Kidney (tissue), 14 donors: ENCODE measurements around the gene SYT15. TPM values are rescaled to one million over a fixed set of nuclear protein-coding genes. Genes with fewer than 3 reads are reported as not detected.
"Not testable (repeated sequence)": the region's sequence is repeated elsewhere in the genome, so short reads cannot be mapped to it uniquely, and the experiment has no call there.

Experiments
- DNase-seq, 5 donors: peaks; one replicate each; pipeline ENCODE4 v3.0.0-alpha.2; 2013 to 2020
- FAIRE-seq: peaks from 2 replicates; lab custom pipeline; 2012; peaks lifted over from hg19 to GRCh38; lab: Jason Lieb, UNC
- H3K27ac ChIP-seq, 2 donors: one replicate each; pipeline ENCODE4 v1.7.0; 2013; ENCODE audit warnings: low read depth in 2 of 2, low read length in 2 of 2, inconsistent platforms in 1 of 2
- H3K27me3 ChIP-seq: one replicate; pipeline ENCODE4 v1.7.1; 2013; ENCODE audit warnings: low read length, inconsistent platforms; ENCODE audit not compliant: control insufficient read depth, insufficient read depth
- H3K36me3 ChIP-seq, 3 donors: one replicate each; pipeline versions ENCODE4 v1.7.0 to v1.7.1; 2013; ENCODE audit warnings: low read length in 3 of 3, control low read depth in 1 of 3, inconsistent platforms in 1 of 3; ENCODE audit not compliant: insufficient read depth in 3 of 3, control insufficient read depth in 2 of 3
- H3K4me1 ChIP-seq, 3 donors: one replicate each; pipeline versions ENCODE4 v1.7.0 to v1.7.1; 2013; ENCODE audit warnings: low read length in 3 of 3, inconsistent platforms in 1 of 3, low read depth in 1 of 3; ENCODE audit not compliant: control insufficient read depth in 2 of 3, insufficient read depth in 2 of 3
- H3K4me3 ChIP-seq, 3 donors: one replicate each; pipeline versions ENCODE4 v1.7.0 to v1.8.1; 2013; ENCODE audit warnings: low read length in 3 of 3, control low read depth in 1 of 3, inconsistent platforms in 1 of 3
- H3K9ac ChIP-seq, 3 donors: one replicate each; pipeline versions ENCODE4 v1.7.0 to v1.7.1; 2013; ENCODE audit warnings: low read length in 3 of 3, control low read depth in 1 of 3, inconsistent platforms in 1 of 3
- H3K9me3 ChIP-seq, 3 donors: one replicate each; pipeline versions ENCODE4 v1.7.0 to v1.7.1; 2013; ENCODE audit warnings: low read length in 3 of 3, control low read depth in 1 of 3, inconsistent platforms in 1 of 3; ENCODE audit not compliant: control insufficient read depth in 2 of 3, insufficient read depth in 1 of 3
- intact Hi-C: fragments of 100-400 bp; cut with DNase I; formaldehyde crosslinking; loops from one replicate; pipeline ENCODE4 v1.11.1; 2022
- polyA plus RNA-seq: library from polyadenylated mRNA; stranded (reverse); fragments of 350-450 nt; fragmentation: Illumina TruSeq; extraction: RNeasy Lipid Tissue Mini Kit (QIAGEN cat#74804); gene quantifications from one replicate; pipeline ENCODE4 v1.2.3, GENCODE V29; 2014; ENCODE audit warnings: low read depth, low replicate concordance; ENCODE audit not compliant: insufficient read depth
- total RNA-seq: library from RNA; stranded (reverse); fragmentation: NEBNext Ultra II Directional; extraction: Animal tissue kit (Norgen Biotek cat#: 25700); gene quantifications from one replicate; pipeline ENCODE4 v1.2.1, GENCODE V29; 2021
- TF ChIP-seq, protein P1 (sequence below): IDR thresholded peaks from 3 replicates; pipeline ENCODE4 v1.5.1; 2012; ENCODE audit warnings: mild to moderate bottlenecking, moderate library complexity, borderline replicate concordance; ENCODE audit not compliant: insufficient read depth; ENCODE audit errors: extremely low read depth
- donor health status: control.
- donor health status: control.
- donor health status: control.
- donor health status: control.
- donor health status: control.
- donor health status: DM: yes; HTN: yes; CAD: no.
- donor health status: Normal renal cell carcinoma (clear cell type).

The SYT15 gene
- total and polyA plus RNA-seq, 2 donors from 2014 or later, result 2.1 to 12.7 TPM

DNA sequence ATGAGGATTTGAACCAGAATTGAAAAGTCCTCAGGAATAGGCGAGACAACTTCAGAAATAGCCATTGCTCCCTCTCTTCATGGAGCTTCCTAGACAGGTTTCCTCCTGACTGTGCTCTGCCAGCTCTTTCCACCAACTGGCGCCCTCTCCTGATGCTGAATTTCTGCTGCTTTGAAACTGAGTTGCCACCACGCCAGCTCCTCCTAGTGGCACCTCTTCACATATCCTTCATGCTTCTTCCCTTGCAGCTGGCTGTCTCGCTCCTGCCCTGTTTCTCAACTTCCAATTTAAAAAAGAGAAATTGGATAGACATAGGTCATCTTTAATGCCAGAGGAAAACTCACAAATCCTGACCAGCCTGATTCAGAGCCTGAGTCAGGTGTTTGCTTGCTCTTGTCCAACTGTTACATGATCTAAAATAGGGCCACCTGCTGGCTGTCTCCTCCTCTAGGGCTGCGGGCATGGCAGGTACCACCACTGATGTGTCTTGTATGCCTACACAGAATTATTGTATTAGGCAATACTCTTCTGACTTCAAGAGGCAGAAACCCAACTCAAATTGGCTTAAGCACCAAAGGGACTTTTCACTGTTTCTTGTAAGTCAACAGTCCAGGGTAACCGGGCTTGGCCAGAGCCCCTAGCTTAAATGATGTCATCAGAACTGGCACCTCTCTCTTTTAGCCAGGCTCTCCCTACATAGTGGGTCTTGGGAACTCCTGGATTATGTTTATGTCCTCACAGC, 13.2 kb upstream of the SYT15 start:
- TF ChIP-seq, protein P1, sequence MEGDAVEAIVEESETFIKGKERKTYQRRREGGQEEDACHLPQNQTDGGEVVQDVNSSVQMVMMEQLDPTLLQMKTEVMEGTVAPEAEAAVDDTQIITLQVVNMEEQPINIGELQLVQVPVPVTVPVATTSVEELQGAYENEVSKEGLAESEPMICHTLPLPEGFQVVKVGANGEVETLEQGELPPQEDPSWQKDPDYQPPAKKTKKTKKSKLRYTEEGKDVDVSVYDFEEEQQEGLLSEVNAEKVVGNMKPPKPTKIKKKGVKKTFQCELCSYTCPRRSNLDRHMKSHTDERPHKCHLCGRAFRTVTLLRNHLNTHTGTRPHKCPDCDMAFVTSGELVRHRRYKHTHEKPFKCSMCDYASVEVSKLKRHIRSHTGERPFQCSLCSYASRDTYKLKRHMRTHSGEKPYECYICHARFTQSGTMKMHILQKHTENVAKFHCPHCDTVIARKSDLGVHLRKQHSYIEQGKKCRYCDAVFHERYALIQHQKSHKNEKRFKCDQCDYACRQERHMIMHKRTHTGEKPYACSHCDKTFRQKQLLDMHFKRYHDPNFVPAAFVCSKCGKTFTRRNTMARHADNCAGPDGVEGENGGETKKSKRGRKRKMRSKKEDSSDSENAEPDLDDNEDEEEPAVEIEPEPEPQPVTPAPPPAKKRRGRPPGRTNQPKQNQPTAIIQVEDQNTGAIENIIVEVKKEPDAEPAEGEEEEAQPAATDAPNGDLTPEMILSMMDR, result peak; percentile 81
- DNase-seq, result peak; percentile 75 to 87 (median 82)
- FAIRE-seq, result peak; percentile 32
- H3K9me3 ChIP-seq, H3K4me1 ChIP-seq, H3K27me3 ChIP-seq, H3K27ac ChIP-seq, intact Hi-C loops, H3K9ac ChIP-seq, H3K4me3 ChIP-seq, H3K36me3 ChIP-seq: not testable (repeated sequence)

GRCh38 chr10:46567151-46567550, 11.8 kb upstream of the SYT15 start:
- H3K27ac ChIP-seq, intact Hi-C loops, H3K9ac ChIP-seq, H3K36me3 ChIP-seq, H3K4me3 ChIP-seq, FAIRE-seq, H3K4me1 ChIP-seq, DNase-seq, H3K27me3 ChIP-seq, H3K9me3 ChIP-seq: not testable (repeated sequence)

GRCh38 chr10:46570655-46571054, 8.3 kb upstream of the SYT15 start:
- H3K27me3 ChIP-seq, FAIRE-seq, H3K4me1 ChIP-seq, H3K9ac ChIP-seq, H3K4me3 ChIP-seq, H3K9me3 ChIP-seq, intact Hi-C loops, H3K36me3 ChIP-seq, H3K27ac ChIP-seq, DNase-seq: not testable (repeated sequence)

- H3K4me3 ChIP-seq, H3K36me3 ChIP-seq, intact Hi-C loops, H3K9me3 ChIP-seq, H3K27me3 ChIP-seq, H3K4me1 ChIP-seq, FAIRE-seq, H3K9ac ChIP-seq, H3K27ac ChIP-seq: not testable (repeated sequence)
- peak in 1 of 5 donors; percentile 24 for DNase-seq
These were observed 6.2 kb upstream of the SYT15 start for GRCh38 chr10:46572765-46573164.

DNA sequence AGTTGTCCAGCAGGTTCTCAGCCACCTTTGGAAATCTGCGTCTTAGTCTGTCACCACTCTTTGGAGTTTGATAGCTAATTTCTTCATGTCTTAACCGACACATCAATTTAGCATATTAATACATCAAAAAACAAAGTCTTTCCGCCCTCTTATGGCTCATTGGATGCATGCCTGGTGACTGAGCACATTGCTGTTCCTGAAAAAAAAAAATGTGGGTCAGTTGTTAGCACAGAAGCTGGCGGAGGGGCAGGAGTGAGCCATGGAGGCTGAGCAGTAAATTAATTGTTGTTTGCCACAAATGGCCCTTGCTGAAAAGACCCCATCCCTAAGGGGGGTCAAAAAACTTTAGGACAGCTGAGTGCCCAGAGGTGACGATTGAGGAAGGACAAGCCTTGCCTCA, 5.6 kb upstream of the SYT15 start:
- H3K27me3 ChIP-seq, H3K9me3 ChIP-seq, H3K36me3 ChIP-seq, H3K4me1 ChIP-seq, intact Hi-C loops, H3K9ac ChIP-seq, H3K4me3 ChIP-seq, H3K27ac ChIP-seq, FAIRE-seq: not testable (repeated sequence)
- DNase-seq, result peak in 2 of 5 donors; percentile 9 to 38

- intact Hi-C loops, FAIRE-seq: not testable (repeated sequence)
These were observed 5.0 kb upstream of the SYT15 start for GRCh38 chr10:46573884-46574283.

GRCh38 chr10:46577624-46578473, 1.1 kb upstream of the SYT15 start:
- H3K4me1 ChIP-seq, intact Hi-C loops, H3K27me3 ChIP-seq, FAIRE-seq, H3K9me3 ChIP-seq, H3K9ac ChIP-seq, H3K36me3 ChIP-seq, H3K27ac ChIP-seq, H3K4me3 ChIP-seq: not testable (repeated sequence)
- DNase-seq, result peak; percentile 17 to 68 (median 43)

More at GRCh38 chr10:46573884-46574283, 5.0 kb upstream of the SYT15 start:
- peak in 1 of 5 donors; percentile 48 for DNase-seq
- H3K27me3 ChIP-seq, H3K27ac ChIP-seq, H3K9me3 ChIP-seq, H3K36me3 ChIP-seq, H3K9ac ChIP-seq, H3K4me1 ChIP-seq, H3K4me3 ChIP-seq: not testable (repeated sequence)
